ENCODE measurements around the gene PLEKHA7.

DNA sequence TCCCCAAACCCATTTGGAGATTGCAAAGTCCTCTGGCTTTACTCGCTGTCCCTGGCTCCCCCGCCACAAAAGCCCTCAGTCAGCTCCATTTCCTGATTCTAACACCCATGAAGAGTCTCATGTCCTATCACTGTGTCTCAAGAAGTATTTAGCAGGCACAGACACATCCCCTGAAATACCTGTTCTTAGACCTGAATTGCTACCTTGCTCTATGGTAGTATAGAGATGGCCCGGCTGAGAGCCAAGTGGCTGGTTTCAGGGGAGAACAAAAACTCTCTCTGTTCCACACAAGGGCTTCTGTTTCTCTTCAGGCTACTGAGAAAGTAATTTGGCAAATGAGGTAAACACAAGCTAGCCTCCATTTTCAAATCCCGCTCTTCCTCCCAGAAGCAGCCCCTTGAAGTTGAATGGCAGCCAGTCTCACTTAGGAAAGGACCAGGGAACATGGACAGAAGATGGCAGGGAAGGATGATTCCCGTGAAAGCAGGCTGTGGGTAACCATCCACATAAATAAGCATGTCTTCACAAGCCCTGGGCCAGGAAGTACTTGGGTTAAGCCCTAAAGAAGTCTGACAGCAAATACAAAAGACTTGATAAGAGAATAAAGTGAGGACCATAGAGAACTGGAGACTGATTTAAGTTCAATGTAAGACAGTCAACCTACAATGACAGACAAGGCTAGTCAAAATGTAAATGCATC lies 138.0 kb downstream of the PLEKHA7 start:
- no peak for TF ChIP-seq POLR2A (IDR thresholded peaks at IDR 0.05; ENCODE audit: low read depth, low read length)
- TF ChIP-seq TAF1 (IDR thresholded peaks at IDR 0.05; ENCODE audit: borderline replicate concordance, low read depth, low read length): no peak

Data from GM12892 (cell line).